HG03280 (cell line): ENCODE results near the gene GAPT.

Experiments
- ATAC-seq: cut with Tn5 transposase; IDR thresholded peaks from one replicate; pipeline ENCODE4 v1.9.1; 2021; ENCODE audit warnings: mild to moderate bottlenecking, moderate library complexity; ENCODE audit not compliant: unreplicated experiment

GAPT gene

GRCh38 chr5:58491216-58491892, at the start of gene GAPT:
GAPT (plus strand) TSS chr5:58491435; CDS start chr5:58494537, 3,102 bp downstream.
- no peak for ATAC-seq

DNA sequence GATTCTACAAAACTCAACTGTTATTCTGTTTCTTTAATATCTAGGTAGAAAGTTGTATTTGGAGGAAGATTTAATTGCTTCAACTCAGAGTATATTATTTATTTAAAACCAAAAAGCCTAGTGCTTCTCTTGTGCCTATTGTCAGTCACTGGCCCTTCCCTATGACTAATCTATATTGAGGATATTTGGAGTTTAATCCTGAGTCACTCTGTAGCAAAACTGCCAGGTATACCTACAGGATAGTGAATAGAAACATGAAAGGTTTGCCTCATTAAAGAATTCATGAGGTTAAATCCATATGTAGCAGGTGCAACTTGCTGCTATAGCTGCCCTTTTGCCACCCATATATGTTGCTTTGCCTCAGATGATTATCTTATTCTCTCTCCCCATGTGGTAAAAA, 46.4 kb upstream of the GAPT start:
- no peak for ATAC-seq

- ATAC-seq: no peak
Measured at GRCh38 chr5:58446024-58446423, 45.2 kb upstream of the GAPT start.

GRCh38 chr5:58447226-58447625, 44.0 kb upstream of the GAPT start:
- ATAC-seq: no peak

GRCh38 chr5:58450018-58450417, 41.2 kb upstream of the GAPT start:
- ATAC-seq: no peak

DNA sequence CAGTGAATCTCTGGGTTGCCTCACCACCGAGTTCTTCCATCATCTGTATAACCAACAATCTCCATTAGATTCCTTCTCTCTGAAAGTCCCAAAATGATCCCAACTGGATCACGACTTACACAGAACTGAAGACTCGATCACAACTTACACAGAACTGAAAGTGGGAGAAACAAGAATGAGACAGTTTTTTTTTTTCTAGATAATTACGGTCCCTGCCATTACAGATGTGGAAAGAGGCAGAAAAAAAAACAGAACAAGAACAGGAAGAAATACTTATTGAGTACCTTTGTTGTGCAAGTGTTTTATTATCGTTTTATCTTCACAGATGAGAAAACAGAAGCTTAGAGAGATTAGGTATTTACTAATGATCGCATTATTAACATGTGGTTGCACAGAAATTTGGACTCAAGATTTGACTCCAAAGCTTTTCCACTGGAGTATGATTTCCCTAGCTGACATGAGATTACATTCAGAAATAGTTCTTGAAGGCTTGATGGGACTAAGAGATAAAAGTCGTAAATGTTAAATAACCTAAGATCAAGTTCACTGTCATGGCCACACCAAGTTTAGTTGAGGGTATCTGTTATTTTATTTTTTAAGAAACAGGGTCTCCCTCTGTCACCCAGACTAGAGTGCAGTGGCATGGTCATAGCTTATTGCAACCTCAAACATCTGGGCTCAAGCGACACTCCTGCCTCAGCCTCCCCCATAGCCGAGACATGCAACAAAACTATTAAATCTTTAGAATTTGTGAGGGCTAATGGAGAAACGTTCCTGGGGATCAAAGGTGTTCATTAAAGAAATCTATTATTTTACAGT, 40.2 kb upstream of the GAPT start:
- no peak for ATAC-seq

- ATAC-seq: no peak
Measured at GRCh38 chr5:58451732-58452565, 39.3 kb upstream of the GAPT start.

- ATAC-seq: no peak
Measured at GRCh38 chr5:58452566-58453258, 38.5 kb upstream of the GAPT start.

DNA sequence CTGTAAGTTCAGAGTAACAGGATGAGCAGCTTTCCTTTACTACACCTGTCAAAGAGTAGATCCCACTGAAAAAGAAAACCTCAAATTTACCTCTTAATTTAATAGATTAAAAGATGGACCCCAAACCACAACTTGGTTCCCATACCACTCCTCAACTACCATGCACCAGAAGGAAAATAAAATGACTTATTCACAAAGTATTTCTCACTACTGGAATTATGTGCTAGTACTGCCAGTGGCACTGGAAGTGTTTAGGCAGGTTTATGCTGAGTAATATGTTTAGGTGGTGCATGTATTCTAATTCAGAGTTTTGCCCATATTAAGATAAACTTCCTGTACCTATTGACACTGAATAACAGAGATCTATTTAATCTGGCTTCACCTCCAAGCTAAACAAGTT, 37.9 kb upstream of the GAPT start:
- ATAC-seq: no peak

GRCh38 chr5:58454025-58454424, 37.2 kb upstream of the GAPT start:
- ATAC-seq: no peak

DNA sequence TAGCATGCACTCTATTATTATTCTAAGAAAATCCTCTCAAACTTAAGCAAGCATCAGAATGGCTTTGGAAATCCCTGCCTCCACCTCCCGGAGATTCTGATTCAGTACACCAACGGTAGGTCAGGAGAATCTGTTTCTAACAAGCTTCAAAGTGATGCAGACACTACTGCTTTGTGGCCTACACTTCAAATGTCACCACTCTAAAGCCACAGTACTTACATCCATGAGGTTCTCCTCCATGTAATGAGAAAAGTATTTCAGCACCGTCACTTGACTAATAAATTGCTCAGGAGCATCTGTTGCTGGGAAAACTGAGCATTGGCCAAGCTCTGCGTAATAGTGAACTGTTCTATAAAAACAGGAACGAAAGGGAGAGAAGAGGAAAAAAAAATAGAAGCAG, 36.2 kb upstream of the GAPT start:
- ATAC-seq: no peak

DNA sequence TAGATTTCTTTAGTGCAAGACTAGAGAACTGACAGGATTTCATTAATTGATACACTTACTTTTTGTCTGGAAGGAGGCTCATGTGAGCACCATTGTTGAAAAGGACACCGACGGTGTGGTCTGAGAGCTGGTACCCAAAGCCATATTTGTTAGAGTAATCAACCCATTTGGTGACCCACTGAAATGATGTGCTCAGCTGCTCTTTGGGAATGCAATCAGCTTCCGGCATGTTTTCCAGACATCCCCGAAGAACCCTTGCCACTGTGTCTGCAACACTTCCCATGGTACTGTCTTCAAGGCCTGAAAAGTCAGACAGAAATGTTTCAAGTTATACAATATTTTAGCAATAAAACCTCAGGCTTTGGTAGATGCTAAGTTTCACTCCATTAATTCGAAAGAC, 35.8 kb upstream of the GAPT start:
- ATAC-seq: no peak

DNA sequence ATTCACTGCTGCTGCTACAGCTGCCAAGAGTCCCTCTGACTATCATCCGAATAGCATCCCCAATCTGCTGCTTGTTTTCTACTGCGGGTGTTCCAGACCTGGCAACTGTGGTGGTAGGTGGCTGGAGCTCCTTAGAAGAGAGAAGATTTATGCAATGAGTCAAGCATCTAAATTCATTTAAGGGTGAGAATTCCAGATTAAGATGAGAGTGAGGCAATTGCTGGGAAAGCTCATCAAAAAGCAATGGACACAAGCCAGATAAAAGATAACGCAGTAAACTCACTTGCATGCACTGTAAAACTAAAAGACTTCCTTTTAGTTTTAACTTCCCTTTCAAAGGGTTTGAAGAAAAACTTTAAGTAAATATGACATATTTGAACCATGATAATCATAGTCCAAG, 35.2 kb upstream of the GAPT start:
- ATAC-seq: no peak

DNA sequence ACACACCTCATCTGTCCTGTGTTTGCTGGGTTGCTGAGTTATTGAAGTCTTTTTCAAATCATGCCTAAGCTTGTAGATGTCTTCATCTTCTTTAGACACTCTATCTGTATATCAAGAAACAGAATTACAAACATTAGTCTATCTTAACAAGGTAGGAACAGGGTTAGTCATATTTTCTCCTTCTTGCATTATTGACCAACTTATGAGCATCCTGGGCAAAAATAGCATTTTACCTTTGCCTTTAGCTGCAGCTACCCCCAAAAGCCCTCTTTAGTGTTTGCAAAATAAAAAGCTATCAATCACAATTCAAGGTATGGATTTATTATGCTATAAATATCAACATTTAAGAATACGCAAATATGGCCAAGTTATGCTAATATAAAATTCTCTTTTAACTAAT, 34.7 kb upstream of the GAPT start:
- no peak for ATAC-seq

DNA sequence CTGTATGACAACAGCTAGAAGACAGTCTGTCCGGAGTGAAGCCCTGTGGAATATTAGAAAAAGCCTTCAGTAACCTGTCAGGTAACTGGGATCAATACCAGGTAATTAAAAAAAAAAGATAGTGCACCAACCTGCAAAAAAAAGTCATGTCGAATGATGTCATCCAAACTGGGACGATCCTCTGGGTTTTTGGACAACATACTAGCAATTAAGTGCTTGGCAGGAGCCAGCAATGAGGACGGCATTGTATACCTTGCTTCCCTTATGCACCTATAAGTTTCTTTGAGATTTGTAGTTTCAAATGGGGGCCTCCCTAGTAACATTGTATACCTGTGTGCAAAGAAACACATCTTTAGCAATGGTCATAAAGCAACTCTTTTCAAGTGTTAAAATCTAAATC, 34.2 kb upstream of the GAPT start:
- ATAC-seq: no peak

- no peak for ATAC-seq
Measured at GRCh38 chr5:58458141-58458742, 33.0 kb upstream of the GAPT start.

DNA sequence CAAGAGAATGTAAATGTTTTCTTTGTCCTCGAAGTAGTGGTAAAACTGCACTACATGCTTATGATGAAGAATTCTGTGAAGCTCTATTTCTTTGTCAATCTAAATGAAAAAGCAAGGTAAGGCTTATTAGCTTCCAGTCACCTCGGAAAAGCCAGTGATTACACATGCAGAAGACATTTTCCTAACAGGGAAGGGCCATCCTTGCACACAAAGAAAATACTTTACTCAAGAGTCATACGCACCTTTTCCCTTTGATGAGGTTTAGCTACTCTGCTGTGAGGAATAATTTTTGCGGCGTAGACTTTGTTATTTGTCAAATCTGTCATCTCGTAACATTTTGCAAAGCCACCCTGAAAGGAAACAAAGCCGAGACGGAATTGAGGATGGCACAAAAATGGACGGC, 32.5 kb upstream of the GAPT start:
- ATAC-seq: no peak

DNA sequence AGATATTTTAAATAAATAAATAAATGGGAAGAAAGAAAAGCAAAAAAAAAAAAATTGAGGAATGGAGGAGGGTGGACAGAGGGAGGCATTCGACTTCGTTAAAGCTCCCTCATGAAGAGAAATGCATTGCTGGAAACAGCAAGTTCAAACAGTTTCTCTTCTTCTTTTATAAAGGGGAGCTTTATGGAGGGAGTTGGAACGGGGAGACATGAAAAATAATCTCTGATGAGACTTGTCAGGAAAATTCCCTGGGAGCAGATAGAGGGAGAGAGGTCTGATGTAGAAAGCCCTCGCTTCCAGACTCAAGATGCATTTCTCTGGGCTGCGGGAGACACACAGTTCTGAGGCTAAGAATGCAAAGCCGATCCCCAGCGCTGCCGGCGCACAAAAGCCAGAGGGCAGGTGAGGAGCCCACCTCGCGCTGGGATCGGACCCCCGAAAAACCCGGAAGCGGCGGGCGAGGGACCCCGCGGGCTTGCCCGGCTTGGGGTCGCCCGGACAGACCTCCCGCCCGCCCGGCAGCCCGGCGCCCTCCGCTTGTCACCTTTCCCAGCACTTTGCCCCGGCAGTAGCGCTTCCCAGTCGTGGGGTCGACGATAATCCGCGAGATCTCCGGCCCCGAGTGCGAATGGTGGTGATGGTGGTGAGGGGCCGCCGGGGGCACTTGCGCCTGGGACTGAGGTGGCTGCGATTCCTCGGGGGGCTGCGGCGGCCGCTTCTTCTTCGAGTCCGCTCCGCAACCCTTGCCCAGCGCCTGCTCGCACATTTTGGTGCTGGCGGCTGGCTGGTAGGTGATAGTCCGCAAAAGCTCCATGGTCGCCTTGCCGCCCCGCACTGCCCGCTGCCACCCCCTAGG, 31.9 kb upstream of the GAPT start:
- ATAC-seq: peak; percentile 3

DNA sequence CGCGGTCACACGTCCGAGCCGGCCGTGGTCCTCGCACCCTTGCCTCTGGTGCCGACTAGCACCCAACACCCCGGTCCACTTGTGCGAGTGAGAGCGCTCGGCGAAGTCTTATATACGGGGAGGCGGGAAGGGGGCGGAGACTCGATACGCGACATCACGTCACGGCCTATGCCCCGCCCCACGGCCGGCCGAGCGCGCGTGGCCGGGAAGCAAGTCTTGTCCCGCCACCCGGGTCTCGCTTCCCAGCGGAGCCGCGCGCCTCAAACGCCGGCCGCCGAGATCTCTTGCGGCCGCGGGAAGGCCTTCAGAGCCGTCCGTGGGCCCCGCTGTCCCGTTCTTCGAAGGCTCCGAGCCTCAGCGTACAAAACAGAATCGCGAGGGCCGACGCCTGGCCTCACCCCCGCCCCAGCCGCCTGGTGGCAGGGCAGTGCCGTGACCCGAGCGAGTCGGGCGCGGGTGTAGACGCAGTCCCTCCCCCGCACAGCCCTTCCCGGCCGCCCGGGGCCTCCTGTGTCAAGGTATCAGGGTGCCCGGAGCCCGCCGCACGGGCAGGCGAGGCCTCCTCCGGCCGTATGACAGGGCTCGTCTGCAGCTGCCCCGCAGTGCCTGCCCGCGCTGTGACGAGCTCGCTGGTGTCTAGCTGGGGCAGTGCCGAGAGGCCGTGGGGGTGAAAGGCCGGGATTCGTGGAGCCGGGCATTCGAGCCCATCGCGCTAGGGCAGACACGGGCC, 31.1 kb upstream of the GAPT start, which contains the start of gene PLK2:
Gene PLK2, minus strand, starts transcription at position 85 of the 730 bp plus-strand sequence. CDS start 127 bp downstream, outside the sequence.
- peak; percentile 73 for ATAC-seq
